Stimulated activated CD4-positive, alpha-beta T cell treated with anti-CD3 and anti-CD28 coated beads, TNF-alpha, amount 100 ng/mL, for 1 hour (primary cell): ENCODE results near the gene SYNDIG1.

ENCODE experiments used
- DNase-seq, 3 donors: peaks; one replicate each; pipeline ENCODE4 v3.0.0-alpha.2; 2020; ENCODE audit warnings: low read depth in 3 of 3, low spot score in 1 of 3

Gene SYNDIG1

DNA sequence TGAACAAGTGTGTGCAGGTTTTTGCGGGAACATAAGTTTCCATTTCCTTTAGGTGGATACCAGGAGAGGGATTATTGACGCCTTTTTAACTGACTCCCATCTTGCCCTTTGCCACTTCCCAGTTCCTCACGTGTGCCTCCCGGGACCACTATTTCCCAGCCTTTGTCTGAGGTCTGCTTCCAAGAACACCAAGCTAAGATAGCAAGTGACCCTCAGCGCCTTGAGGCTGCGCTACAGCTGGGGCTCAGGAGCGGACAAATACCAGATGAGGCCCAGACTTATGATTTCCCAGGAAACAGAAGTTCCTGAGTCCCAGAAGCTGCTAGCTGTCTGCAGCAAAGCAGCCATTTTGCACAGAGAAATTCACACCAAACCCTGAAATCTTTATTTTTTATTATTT lies 216.7 kb downstream of the SYNDIG1 start:
- no peak for DNase-seq

DNA sequence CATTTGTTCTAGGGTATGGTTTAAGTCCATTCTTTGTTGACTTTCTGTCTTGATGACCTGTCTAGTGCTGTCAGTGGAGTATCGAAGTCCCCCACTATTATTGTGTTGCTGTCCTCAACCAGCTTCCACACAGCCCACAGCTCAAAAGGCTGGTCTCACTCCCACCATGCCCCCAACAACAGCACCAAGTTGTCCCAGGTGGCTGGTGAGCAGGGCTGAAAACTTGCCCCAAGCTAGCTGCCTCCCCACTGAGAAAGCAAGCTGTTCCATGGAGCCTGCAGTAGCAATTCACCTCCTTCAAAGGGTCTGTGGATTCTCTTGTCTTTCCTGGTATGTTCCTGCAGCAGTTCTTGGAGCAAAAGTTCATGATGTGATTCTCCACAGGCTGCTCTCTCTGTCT lies 221.0 kb downstream of the SYNDIG1 start:
- DNase-seq, result no peak

DNA sequence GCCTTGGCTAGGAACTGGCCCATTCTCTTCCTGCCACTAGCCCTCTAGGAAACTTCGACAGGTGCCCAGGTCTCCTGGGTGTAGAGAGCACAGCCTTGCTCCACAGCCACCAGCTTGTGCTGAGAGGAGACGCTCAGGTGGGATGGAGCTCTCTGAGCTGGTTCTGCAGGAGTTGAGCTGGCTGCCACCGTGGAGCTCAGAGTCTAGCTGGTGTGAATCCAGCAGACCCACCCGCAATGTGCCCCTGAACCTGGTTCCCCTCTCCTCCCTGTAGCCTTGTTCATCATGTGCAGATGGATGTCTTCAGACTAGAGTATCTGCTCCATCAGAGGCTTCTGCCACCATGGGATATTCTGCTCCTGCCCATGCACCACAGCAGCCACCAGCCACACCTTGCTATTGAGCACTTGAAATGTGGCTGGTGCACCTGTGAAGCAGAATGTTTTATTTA lies 222.5 kb downstream of the SYNDIG1 start:
- DNase-seq, result no peak

DNA sequence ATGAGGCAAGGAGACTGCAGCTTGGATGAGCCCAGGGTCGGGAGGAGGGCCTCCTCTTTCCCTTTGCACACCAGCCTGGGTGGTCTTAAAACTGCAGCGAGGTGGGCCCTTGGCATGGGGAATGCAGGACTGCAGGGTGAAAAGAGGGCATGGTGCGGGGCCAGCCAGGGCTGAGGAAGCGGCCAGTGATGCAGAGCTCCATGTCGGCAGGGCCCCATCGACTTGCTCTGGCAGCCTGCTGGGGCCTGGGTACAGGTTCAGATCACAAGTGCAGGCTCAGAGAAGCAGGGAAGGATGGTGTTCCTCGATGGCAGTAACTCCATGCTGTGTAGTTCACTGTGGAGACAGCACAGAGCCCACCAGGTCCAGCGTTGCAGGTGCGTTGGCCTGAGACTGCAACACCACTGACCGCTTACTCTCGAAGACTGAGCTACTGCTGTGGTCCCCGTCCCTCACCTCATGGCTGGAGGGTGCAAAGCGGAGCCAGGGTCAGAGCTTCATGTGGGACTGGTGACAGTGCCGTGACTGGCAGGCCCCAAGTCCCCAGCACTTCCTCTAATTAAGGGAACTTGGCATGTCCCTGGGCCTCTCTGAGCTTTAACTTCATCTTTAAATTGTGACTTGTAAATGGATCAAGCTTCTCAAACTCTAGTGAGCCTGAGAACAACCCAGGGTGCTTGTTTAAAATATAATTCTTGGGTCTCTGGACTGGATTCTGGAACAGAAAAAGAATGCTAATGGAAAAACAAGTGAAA lies 223.2 kb downstream of the SYNDIG1 start:
- no peak for DNase-seq

DNA sequence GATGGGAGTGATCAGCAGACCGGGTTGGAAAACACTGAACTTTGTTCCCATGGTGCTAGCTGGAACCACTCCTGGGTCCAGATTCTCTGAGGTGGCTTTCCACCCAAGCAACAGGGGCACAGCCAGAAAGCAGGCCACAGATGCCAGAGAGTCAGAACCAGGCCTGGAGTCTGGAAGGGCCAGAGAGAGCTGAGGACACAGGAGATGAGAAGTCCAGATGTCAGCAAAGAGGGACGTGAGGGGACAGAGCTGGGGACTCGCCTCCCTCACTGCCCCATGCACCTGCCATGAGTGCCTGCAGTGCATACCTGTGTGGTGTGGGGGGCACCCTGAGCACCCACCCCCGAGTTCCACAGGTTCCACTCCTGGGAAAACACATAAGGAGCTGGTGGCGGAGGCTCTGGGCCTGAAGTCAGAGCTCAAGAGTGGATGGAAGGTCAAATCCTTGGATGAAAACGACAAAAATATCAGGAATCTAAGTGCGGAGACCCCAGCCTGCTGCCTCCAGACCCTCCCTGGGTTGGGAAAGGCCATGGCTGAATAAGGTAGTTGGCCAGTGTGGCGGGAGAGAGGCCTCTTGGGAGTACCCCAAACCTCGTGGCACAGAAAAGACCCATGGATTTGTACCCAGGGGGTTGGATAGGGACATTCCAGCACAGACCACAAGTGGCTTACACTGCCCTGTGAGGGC lies 224.2 kb downstream of the SYNDIG1 start:
- DNase-seq, result no peak

DNA sequence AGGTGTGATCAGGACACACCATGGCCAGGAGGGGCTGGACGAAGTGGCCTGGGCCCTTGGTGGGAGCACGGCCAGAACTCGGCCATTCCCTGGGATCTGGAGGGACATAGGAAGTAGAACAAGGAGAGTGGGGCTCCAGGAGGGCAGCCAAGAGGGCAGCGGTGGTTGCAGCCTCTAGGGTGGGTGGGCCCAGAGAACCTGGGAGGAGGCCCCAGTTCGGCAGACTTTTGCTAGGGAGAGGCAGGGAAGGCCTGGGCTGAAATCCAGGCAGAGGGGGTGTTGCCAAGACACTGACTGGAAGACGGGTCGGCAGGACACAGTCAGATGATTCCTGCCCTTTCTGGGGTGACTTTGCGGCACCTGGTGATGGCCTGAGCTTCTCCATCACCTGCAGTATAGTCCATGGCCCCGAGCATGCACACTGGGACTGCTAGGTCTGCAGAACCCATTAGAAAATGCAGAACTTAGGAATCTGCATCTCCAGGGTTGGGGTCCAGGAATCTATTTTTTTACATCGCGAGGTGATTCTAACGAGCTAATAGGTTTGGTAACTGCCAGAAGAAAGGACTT lies 224.8 kb downstream of the SYNDIG1 start:
- DNase-seq, result no peak

DNA sequence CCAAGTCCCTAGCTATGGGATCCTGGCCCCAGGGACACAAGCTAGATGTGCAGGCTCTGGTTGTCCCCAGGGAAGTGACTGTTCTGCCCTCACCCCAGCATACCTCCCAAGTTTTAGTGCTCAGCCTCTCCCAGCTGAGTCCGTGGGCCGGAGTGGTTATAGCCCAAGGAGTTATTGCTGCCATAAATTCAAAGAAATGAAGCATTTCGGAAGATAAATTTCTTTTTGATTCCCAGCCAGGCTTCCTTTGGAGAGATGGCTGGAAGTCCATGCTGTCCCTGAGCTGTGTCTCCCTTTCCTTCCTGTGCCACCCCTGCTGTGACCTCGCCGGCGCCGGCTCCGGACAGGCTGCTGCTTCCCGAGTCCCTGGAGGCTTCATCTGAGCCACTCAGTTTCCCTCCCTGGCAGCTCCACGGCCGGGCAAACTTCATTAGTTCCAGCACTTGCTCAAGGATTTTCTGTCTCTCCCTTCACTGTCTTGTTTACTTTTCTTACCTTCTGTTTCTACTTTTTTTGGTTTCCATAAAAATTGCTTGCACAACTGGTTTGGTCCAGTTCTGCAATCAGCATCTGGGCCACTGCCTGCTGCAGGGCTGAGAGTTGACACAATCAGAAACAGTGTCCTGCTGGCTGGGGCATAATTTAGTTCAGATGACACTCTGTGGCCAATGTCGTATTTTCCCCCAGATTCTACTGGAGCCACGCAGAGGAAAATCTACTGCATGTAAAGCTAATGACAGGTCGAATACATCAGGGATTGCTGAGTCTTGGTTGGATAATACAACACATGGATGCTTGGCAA lies 225.5 kb downstream of the SYNDIG1 start:
- DNase-seq, result no peak

DNA sequence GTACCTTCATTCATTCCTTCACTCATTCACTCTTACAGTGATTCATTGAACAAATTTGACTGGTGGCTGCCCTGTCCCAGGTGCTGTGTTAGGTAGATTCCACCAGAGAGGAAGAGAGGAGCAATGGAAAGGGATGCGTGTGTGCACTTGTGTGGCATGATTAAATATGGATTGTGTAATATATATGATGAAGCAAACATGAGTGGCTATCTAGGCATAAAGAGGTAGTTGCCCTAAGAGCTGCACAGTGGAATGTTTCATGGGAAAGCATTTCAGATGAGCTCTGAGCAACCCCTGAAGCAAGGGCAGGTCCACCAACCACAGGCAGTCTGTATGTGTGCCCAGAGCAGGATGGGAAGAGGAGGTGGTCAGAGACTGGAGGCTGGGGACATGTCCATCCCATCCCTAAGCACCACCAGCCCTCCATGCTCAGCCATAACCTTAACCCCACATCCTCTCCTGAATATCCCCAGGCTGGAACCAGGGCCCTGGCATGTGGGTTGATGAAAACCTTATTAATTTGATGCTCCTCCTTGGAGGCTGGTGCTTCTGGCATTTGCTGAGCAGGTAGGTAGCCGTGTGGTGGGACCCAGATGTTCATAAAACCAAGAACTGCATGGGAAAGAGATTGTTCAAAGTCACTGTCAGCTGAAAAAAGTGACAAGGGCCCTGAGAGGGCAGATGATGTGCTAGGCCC lies 226.2 kb downstream of the SYNDIG1 start:
- DNase-seq, result no peak

DNA sequence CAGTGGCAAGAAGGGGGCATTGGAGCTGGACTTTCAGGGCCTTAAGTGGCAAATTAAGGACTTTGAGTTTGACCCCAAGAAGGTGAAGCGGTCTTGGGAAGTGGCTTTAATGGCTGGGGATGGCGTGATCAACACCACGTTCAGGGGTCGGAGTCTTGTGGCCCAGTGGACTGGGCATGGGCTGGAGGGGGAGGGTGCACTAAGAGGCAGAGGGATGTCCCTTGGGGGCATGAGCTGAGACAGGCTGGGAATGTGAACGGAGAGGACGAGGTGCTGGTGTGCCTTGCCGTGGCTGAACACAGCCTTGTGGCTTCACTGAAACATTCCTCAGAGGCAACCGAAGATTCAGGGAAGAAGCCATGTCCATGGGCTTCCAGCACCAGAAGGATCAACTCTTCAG lies 227.0 kb downstream of the SYNDIG1 start:
- no peak for DNase-seq

DNA sequence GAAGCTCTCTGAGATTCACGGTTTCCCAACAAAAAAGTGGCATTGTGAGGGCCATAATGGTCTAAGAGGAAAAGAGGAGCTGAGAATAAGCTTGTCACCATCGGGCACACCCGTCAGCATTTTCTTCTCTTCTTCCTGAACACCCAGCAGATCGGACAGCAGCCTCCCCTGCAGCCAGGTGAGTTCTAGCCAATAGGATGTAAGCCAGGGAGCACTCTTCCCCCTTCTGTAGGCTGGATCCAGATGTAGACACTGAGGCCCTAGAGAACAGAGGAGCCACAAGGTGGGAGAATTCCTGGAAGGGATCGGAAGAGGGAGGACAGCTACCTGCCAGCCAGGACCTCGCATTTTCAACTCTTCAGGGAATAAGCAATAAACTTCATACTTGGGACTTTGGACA lies 228.0 kb downstream of the SYNDIG1 start:
- no peak for DNase-seq

DNA sequence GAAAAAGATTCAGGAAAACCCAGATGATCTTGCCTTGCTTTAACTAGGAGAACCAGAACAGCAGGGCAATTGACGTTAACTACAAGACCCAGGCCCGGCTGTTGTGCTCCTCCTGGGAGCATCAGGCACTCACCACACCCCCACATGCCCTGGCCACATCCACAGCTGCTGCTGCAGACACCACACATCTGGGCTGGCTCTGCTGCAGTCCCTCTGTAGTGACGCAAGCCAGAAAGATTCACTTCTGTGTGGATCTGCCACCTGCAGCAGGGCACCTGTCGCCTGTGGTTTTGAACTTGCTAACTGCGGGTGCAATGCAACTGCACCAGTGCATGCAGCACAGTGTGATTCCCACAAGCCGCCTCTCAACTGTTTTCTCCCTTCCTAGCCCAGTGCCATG lies 228.8 kb downstream of the SYNDIG1 start:
- DNase-seq, result no peak

DNA sequence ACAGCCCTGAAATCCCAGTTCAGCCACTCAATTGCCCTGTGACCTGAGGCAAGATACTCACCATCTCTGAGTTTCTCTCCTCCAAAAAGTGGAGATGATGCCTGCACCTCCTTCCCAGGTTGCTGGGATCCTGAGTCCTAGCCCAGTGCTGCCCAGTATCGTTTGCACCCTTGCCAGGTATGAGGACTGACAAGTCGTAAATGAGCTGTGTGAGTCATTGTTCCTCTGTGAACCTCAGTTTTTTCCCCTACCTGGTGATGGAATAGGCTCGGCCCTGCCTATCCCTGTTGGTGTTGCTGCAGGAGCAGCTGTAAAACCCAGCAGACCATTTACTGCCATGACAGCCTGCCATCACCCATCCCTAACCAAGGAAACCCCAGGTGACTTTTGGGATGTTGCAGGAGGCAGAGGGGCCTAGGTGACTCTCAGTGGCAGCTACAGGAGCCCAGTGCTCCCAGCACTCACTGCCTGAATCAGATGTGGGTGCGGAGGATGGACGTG lies 229.3 kb downstream of the SYNDIG1 start:
- no peak for DNase-seq

DNA sequence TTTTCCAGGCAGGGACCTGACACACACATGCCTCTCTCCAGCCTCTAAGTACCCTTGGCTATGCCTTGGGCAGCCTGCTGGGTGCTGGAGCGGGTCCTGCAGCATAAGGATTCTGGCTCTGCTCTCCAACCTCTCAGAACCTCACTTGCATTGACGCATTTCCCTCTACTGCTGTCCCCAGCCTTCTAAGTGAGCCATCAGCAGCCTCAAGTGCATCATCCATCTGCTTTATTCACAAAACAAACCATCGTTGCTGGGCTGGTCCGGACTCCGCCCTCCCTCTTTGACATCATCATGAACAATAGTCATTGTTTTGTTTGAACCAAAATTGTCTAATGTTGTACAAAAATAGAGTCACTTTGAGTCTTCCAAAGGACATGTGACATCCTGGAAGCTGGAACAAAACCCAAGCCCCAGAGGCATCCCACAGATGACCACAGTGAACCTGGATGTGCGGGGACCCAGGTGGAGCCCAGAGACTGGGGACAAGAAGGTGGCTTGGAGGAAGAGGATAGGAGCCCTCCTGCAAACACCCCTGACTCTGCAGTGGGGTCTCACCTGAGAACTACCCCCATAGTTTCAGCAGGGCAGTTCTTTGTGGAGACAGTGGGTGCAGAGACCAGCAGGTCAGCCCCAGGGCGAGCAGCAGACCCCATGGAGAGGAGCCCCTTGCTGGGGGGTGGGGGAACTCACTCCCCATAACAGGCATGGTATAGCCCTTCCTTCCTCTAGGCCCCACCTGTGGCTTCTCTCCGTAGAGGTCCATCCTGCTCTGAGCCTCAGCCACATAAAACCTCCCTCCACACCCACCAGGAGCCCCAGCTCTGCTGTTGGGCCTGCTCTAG lies 230.1 kb downstream of the SYNDIG1 start:
- no peak for DNase-seq

DNA sequence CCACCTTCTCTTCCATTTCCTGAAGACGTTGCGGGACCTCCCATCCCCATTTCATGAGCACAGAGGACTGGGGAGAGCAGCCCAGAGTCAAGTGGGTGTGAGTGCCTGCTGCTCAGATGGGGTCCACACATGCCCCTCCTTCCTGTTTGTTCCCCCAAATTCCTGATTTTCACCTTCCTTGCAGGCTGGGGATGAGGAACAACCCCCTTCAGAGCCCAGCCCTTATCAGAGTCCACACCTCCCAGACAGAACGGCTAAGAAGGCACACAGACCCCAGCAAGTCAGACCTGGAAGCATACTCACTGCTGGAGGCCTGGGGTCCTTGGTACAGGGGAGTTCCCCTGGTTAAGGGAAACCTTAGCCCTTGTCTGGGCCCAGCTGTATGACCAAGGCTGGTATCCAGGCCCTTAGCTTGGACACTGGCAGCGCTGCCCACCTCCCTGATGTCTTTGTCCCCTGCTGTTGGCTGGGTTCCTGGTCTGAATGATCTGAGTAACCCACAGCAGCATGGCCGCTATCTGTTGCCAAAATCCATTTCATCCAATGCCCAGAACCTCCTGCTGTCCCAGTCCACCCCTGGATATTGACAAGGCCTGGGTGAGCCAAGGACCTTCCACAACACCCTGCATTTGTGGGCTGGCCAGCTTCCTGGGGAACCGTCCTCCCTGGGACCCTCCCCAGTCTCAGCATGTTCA lies 230.9 kb downstream of the SYNDIG1 start:
- no peak for DNase-seq

DNA sequence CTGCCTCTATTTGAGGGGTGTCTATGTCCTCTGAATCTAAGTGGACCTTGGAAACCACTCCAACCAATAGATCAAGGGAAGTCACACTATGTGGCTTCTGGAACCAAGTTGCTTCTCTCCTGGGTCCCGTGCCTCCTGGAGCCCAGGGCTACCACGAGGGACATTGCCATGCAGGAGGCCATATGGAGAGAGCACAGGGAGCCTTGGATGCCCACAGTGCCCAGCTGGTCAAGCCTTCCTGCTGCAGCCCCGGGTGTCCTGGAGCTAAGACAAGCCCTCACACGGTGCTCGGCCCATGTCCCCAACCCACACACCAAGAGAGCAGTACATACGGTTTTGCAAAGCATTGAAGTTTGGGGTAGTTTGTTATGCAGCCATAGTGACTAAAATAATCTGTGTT lies 231.6 kb downstream of the SYNDIG1 start:
- DNase-seq, result no peak

DNA sequence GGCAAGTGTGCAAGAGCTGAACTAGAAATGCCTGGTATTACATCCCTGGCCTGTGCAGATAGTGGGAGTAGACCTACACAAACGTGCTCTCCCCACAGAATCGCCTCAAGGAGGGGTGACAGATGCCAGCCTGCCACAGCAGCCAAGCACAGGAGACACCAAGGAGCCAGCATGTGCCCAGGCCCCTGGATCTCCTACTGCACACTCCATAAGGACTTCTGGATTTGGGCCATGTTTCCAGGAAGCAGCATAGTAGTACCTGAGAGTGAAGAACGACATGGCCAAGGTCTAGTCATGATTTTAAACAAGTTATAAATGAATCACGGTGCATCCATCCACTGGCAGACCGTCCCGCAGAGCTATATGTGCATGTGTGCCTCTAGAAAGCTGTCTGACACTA lies 232.2 kb downstream of the SYNDIG1 start:
- DNase-seq, result no peak

DNA sequence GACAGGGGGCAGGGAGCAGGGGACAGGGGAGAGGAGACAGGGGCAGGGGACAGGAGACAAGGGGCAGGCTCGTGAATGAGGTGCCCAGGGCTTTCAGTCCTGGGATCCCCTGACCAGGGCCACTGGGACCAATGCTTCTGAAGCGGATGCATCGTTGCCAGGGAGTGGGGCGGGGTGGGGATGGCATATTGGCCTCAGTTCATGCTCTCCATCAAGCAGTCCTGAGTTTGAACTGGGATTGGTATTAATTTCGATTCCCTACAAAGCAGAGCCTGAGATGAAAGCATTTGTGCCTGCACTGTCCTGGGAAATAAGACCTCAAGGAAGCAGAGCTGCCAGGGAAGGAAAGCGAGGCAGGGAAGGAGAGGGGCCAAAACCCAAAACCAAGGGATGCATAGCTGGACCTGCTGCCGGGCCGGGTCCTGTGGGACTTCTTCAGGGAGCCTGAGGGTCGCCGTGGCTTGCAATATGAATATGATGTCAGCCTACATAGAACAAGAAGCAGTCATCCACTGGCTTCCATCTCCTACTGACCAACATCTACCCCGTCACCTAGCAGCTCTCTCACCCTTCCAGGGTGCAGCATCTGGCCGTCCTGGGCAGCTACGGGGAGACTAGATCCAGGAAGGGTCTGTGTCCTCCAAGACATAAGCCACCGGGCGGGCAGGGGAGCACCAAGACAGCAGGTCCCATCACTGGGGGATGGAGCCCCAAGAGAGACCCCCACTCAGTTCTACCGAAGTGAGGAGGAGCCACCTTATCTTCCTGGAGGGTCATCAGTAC lies 233.3 kb downstream of the SYNDIG1 start:
- DNase-seq, result no peak

DNA sequence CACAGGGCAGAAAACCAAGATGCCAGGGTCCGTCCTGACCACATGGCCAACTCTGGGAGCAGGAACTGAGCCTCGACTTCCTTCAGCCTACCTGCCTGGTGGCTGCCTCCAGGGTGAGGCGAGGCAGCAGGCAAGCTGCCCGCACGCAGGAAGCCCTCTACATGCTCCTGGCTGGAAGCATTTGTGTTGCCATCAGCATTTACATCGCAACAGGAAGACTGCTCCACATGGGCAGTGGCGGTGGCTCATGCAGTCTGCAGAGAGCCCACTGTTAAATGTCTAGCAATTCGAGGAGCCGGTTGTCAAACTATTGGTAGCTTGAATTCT lies 233.8 kb downstream of the SYNDIG1 start:
- DNase-seq, result no peak

DNA sequence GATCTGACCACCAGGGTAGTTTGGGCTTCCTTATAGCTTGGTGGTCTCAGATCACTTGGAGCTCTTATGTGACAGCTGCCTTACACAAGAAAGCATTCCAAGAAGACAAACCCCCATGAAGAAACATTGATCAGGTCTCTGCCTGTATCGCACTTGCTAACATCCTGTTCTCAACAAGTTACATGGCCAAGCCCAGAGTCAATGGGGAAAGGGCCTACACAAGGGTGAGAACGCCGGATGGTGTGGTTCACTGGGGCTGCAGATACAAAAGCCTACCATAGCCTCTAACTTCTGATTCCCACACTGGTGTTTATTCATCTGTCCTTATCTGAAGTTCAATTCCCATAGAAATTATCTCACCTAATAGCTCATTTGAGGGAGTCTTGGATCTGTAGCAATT lies 235.5 kb downstream of the SYNDIG1 start:
- DNase-seq, result no peak
